Measurements from ENCODE around the gene BCAP29.

DNA sequence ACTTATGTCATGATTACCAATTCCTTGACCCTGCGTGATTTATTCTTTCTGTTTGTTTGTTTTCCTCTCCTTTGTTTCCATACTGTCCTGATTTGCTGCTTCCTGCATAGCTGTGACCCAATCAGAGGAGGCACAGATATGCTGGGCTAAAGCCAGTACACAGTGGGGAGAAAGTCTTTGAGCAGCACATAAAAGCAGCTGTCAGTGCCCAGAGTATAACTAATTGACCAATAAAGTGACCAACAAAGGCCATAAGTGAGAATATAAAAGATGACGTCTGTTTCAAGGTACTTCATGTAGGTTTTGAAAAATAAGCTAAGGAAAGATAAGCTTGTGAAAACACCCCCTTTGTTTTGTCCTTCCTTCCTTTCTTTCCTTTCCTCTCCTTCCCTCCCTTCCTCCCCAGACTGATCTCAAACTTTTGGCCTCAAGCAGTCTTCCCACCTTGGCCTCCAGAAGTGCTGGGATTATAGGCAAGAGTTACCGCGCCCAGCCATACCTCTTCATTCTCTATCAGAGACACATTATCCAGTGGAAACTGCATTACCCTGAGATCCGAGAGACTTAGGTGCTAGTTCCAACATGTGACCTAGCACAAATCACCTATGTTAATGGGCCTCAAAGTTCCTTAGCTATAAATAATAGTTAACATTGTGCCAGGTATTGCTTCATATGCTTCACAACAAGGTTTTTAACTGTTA lies 17.0 kb downstream of the BCAP29 start:
- TF ChIP-seq POLR2A (IDR thresholded peaks at IDR 0.05; ENCODE audit: low read depth, low read length) (no peak), POLR2AphosphoS5 (IDR thresholded peaks at IDR 0.05; ENCODE audit: low read depth, low read length) (no peak), TAF1 (IDR thresholded peaks at IDR 0.05; ENCODE audit: low read depth, low read length) (no peak), PAX5 (IDR thresholded peaks at IDR 0.05; ENCODE audit: insufficient read depth, low read length, severe bottlenecking) (no peak), SPI1 (IDR thresholded peaks at IDR 0.05; ENCODE audit: low read depth, low read length) (no peak)

All from GM12891 (cell line).